ENCODE data around the gene MYO5B.

MYO5B gene

DNA sequence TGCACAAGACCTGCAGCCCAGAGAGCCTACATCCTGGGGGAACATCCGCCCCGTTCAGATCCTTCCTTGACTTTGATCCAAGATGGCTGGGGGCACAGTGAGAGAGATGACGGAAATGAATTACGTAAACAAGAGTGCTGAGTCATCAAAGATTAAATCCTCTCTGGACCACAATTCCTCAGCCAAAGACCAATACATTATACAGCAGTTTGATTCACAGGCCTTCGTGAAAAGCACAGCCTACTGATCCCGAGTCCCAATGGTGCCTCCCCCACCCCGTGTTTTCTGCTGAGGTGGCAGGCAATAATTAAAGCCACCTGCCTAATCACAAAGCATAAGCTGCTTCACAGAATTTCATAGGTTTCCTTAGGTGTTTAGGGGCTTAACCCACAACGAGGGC lies 43.0 kb downstream of the MYO5B start:
- no peak for DNase-seq (ENCODE audit: low spot score)

DNA sequence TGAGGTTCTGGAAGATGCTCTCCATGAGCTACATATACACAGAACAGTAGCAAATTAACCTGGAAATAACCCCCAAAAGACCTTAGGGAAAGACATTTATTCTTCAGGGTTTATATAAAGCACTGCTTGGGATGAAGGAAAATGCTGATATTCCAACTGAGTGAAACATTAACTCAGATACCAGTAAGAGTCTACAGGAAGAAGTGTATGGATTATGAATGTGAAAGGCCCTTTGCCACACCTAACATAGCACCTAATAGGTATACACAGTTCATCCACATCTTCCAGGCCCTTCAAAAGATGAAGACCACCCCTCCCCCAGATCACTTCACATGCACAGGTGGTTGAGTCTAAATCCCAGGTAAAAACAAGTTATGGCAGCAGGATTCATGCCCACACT lies 50.4 kb downstream of the MYO5B start:
- no peak for DNase-seq (ENCODE audit: low spot score)

DNA sequence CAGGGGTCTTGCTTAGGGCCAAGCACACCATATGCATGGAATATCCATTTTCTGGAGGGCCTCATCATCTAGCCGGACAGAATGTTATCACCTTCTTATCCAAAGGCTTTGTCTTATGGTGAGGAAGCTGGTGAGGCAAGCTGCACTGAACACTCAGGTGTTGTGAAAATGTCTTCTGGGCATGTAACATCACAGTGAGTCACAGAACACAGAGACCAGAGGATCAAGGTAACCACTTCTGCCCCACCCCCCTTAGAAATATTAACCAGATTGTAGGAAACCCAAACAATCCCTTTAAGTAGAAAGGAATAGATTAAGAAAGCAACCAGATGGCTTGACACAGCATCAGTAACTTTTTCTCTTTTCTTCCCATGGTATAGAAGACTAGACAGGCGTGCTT lies 51.1 kb downstream of the MYO5B start:
- no peak for DNase-seq (ENCODE audit: low spot score)

DNA sequence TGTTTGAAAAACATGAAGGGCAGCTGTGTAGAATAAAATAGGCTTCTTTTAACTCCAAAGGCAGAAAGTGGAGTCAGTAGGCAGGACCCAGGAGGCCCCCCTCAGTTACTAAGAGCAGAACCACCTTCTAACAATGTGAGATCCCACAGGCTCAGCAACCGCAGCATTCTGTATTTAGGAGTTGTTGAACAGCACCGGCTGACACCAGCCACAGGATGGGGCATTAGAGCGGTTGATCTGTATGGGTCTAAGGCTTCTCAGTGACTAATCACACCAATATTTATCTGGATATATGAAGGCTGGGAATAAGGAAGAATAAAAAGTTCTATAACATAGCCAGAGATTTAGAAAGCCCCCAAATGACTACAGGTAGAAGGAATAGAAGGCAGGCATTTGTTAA lies 51.7 kb downstream of the MYO5B start:
- DNase-seq (ENCODE audit: low spot score), result no peak

DNA sequence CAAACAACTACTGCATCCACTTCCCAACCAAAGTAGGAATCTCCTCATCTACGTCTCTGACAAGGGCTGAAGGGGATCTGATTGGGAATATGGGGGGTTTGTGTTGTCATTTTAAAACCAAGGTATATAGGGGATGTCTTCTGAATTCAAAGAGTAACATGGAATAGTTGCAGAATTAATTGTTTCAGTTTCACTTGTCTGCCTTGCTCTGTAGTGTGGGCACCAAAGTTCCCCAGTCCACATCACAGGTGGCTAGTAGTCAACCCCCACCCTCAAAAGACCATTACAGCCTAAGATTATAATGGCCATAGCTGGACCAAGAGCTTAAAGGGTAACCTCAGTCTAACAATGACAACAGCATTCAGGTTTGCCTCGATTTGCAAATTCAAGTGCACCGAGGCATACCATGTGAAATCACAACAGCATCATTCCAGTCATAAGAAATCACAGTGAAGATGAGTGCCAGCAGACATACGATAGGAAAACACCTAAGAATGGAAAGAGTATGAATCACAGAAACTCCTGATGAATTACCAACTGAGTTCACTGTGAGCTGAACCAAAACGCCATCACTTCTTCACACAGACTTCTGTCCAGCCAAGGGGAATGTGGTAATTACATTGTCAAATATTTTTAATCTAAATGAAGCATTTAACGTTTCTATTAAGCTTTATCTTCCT lies 52.4 kb downstream of the MYO5B start:
- no peak for DNase-seq (ENCODE audit: low spot score)

DNA sequence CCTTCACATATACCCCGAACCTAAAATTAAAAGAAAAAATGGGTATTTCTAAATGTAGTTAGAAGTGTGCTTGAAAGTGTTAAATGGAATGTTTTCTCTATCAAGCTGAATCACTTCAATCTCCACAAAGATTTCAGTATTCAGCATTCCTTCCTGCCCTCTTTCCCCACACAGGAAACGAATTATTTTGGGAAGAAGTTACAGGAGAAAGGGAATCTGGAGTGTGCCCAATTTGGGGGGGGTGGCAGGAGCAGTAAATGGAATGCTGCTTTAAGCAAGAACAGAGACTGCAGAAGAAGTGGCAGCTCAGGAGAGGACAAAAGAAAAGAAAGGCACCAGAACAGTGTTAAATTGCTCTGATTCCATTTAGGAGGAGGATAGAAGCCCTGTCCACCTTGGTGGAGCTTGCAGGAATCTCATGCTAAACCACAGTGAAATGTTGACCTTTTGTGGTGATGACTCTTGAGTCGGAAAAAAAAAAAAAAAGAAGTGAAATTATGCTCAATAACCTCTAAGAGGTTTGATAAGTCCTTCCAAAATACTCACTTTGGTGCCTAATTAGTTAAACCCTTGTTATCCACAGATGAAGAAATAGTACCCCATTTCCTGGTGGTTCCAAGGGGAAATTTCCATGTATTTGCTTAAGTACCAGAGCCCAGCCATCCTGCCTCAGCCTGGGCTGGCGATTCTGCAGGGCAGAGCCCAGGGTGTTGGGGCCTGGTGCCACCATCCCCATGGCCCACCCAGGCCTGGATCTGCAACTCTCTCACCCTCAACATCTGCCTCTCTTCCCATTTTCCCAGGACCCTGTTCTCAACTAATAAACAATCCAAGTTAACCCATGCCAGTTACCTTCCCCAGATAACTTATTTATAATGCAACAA lies 56.5 kb downstream of the MYO5B start:
- DNase-seq (ENCODE audit: low spot score), result no peak

DNA sequence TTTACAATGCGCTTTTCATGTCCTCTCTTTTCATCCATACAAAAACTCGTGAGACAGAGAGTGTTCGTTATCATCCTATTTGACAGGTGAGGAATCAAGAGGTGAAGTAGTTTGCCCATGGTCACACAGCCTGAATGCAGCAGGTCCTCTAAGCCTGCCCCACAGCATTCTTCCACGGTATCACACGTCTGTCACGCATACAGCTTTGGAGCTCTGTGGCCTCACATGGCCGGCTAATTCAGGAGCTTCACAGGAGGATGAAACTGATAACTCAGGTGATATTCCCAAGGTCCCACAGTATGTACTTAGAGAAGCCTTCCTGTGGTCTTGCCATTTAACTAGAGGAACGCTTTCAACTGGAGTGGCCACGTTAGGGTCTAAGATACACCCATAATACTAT lies 59.0 kb downstream of the MYO5B start:
- DNase-seq (ENCODE audit: low spot score), result no peak

DNA sequence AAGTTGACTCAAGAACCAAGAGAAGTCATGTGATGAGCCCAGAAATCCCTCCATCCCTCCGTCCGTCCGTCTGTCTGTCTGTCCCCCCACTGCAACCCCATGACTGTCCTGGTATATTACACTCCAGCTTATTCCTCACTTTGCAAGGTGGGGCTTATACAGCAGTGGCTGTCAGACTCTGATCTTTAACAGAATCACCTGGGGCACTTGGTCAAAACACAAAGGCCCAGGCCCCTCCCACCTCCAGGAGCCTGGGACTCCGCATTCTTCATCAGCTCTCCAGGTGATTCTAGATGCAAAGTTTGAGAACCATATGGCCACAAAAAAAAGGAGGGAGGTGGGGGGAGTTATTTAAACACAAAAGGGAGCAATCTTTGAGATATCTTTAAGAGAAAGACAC lies 61.4 kb downstream of the MYO5B start:
- no peak for DNase-seq (ENCODE audit: low spot score)

DNA sequence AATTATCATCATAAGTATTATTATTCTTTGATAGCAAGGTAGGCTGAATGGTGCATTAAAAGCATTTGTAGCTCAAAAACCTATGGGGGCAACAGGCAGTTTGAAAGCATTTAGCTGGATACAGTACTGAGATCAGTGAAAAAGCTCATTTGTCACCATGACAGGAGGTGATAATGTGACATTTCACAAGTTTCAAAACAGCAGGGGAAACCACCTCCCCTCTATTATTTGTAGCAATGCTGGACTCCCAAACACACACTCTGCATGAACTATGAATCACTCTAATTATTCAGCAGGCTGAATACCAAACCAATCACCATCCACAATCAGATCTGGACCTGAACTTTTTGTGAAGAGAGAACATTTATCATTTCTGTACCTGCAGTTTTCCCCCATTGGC lies 63.4 kb downstream of the MYO5B start:
- DNase-seq (ENCODE audit: low spot score), result no peak

DNA sequence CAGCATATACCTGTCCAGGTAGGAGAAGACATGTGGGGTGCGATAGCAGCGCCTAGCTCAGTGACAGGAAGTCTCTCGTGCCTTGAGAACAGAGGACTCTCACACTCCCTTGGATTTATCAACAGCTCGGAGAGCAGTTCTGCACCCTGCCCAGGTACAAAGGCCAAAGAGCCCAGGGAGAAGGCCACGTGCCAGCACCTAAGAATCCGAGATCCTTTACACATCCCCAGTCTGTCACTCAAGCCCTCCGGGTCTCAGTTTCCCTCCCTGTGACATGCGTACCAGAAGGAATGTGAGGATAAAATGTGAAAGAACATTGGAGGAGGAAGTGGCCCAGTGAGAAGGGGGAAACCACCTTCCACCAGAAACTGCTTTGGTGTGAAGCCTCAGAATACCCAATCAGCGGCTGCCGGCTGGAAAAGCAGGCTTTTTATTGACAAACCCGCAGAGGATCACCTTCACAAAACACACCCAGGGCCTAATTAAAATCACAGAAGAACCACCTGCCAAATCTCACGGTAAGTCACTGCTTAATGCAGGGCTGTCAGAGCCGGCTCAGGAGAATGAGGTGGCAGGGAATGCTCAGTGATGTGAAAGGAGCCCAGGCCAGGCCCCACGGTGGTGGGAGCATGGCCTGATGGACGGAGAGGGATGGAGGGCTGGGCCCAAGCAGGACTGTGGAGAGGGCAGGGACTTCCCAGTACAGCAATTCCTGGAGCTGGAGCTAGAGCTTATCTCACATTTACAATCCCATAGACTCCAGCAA lies 66.3 kb downstream of the MYO5B start:
- DNase-seq (ENCODE audit: low spot score), result no peak

DNA sequence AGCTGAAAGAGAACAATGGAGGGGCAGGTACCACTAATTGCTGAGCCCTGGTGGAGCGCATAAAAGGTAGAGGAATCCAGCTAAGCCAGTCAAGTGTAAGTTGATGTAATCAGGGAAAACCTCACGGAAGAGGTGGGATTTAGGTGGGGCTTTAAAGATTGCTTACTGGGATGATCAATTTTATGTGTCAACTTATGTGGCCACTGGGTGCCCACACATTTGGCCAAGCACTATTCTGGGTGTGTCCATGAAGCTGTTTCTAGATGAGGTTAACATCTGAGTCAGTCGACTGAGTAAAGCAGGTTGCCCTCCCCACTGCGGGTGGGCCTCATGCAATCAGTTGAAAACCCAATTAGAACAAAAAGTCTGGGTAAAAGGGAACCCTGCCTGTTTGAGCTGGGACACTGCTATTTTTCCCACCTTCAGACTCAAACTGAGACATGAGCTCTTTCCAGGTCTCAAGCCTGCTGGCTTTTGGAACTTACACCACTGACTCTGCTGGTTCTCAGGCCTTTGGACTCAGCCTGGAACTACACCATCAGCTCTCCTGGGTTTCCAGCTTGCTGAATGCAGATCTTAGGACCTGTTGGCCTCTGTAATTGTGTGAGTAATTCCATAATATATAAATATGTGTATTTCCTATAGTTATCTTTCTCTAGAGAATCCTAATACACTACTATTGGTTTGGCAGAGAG lies 67.3 kb downstream of the MYO5B start:
- DNase-seq (ENCODE audit: low spot score), result no peak

DNA sequence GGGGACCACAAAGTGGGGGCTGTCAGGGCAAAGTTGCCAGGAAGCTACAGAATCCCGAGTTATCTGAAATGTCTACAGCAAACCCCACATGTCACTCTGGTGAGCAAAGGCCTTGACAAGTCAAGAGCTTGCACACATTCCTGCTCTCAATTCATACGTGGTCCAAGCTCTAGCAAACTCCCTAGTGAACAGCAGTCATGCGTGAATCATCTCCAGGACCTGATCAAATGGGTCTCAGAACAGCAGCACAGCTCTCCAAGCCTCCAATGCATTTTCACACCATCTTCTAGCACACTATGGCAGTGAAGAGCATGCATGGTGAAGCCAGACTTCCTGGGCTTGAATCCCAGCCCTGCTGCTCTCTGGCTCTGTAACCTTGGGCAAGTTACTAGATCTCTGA lies 68.5 kb downstream of the MYO5B start:
- DNase-seq (ENCODE audit: low spot score), result peak; percentile 12

DNA sequence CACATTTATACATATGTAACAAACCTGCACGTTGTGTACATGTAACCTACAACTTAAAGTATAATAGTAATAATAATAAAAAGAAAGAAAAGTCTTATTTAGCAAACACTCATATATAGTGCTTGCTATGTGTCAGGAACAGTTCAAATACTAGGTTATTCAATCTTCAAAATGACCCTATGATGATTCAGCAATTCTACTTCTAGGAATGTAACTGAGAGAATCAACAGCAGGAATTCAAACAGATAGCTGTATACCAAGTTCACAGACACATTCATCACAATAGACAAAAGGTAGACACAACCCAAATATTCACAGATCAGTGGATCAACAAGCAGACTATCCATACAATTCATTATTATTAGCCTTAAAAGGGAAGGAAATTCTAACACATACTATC lies 69.5 kb downstream of the MYO5B start:
- DNase-seq (ENCODE audit: low spot score), result no peak

DNA sequence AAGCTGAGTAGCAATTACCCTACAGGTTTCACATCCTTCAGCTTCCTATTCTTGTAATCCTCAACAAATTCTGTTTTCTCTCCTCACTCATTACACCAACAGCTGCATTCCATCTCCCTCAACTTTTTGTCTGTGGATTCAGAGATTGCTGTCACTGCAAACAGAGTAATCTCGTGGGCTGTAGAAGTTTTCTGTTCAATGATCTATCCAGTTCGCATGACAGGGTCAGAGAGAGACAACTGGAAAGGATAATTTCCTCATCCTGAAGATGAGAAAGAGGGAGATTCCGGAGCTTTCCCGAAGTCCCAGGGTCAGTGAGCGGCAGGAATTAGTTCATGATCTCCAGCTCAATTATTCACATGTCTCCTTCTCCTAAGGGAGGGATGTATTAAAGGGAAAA lies 75.7 kb downstream of the MYO5B start:
- no peak for DNase-seq (ENCODE audit: low spot score)

DNA sequence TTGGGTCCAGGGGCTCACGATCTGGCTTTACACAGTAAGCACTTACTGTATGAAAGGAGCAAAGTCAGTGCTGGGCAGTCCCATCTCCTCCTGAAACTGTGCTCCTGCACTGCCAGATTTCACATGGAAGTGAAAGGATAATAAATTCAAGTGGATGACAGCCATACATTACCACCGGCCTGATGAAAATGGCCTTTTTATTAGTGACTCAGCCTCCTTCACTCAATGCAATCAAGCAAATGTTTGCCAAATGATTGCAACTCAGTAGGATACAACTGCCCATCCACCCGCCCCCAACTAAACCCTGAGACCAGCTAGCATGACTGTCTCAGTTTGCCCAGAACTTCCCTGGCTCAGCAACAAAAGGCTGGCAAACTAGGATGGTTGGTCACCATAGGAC lies 77.1 kb downstream of the MYO5B start:
- peak; percentile 10 for DNase-seq (ENCODE audit: low spot score)

DNA sequence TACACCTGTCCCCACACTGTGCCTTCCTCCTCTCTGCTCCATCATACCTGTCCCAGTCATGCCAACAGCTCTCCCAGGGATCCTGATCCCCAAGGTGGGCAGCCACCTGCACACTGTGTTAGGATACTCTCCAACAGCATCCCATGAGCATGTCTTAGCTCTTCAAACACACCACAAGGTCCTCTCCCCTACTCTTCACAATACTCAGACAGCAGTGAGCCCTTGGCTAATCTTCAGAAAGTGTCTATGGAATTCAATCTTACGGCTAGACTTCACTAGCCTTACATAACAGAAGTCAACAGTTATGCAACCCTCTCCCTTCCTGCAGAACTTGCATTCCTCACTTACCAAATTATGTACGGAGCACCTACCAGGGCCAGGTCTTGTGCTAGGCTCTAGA lies 79.9 kb downstream of the MYO5B start:
- no peak for DNase-seq (ENCODE audit: low spot score)

DNA sequence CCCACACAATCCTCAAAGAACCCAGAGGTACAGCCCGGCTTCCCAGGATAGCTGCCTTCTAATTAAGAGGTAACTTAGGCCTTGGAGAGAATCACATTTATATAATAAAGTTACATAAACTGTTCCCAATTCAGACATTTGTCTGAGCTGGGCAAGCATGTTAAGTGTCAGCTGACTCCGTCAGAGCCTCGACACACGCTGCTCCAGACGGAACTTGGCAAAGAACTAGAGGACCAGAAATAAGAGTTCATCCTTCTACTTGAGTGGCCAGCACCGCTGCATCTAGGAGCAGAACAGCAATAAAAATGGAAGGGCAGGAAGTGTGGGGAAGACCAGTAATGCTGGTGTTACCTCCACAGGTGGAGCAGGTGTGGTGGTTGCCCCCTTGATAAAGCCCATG lies 80.5 kb downstream of the MYO5B start:
- DNase-seq (ENCODE audit: low spot score), result no peak

DNA sequence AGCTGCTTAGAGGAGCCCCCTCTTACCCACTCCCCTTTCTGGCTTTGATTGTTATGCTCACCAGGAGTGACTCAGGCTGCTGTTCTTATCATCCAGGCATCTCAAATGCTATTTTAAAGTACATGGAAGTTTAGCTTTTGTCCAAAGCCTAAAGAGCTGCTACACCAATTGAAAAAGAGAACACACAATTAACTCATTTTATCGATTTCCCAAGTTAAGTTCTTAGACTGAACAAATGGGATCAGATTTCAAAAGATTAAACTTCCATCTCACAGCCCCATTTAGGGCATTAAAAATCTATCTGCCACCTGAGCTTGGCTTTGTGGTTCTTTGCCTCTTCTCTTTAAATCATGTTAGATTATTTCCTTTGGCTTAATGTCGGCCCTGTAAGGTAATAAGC lies 81.2 kb downstream of the MYO5B start:
- no peak for DNase-seq (ENCODE audit: low spot score)

DNA sequence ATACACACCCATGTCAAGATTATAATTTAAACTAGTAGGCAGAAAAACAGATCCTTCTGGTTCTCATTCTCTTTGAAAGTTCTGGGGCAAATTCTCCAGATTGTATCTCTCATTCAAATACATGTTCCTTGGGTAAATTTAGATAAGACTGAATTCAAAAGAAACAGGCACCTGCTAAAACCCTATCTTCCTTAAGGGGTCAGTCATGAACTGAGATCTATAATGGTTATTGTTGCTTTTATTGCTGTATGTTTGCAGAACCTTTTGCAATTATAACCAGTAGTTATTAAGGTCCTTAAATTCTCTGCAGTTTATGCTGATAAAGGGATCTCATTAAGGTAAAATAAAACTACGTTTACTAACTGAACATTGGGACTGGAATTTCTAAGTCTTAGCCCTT lies 83.5 kb downstream of the MYO5B start:
- DNase-seq (ENCODE audit: low spot score), result no peak

DNA sequence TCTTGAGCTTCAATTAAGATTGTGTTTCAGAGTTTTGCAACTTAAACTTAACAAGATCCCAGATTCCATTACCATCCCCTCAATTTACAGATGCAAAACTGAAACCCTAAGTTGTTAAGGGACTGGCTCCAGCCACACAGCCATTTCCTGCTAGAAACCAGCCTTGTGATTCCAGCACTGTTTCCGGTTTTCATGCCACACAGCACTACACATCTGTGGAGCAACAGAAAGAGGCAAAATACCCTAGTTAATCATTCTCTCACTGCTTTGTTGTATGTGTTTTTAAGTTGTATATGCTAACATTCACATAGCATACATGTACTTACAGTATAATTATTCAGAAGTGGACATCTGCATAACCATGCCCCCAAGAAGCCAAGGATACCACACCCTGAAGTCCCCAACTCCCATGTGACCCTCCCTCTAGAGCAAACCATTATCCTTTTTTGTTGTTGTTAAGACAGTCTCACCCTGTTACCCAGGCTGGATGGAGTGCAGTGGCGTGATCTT lies 87.4 kb downstream of the MYO5B start:
- no peak for DNase-seq (ENCODE audit: low spot score)

DNA sequence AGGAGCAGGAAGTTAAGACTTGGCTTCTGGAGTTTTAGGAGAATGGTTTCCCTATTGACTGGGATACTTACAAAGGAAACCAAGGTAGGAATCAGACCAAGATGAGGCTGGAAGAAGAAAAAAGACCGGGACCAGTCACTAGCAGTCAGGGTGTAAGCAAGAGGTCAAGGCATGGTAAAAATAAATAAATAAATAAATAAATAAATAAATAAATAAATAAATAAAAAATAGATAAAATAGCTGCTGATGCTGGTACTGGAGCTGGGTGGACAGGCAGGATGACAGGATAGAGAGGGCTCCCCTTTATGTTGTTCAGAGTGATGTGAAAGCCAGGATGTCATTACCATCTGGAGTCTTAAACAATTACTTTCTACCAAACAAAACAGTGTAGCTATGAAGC lies 89.9 kb downstream of the MYO5B start:
- DNase-seq (ENCODE audit: low spot score), result no peak

DNA sequence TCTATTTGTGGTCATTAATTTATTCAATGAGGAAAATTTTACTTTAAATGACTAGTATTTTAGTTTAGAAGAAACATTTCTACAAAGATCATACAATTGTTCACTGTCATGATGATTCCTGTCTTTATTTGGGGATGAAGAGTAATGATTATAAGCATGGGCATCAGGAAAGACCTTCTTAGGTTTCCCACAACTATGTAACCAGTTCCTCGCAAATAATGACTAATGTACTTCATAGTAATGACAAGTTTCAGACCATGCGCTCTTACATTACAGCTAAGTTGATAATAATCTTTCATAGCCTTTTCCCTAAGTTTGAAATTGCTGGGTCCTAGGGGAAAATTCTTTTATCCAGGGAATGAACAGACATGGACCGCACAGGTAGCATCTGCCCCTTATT lies 90.5 kb downstream of the MYO5B start:
- no peak for DNase-seq (ENCODE audit: low spot score)
